Glomerular visceral epithelial cell (primary cell): ENCODE measurements around the gene PKMYT1.
"Not testable (repeated sequence)": the region's sequence is repeated elsewhere in the genome, so short reads cannot be mapped to it uniquely, and the experiment has no call there.

Source experiments
- DNase-seq: peaks from one replicate; pipeline ENCODE4 v3.0.0-alpha.2; 2016; ENCODE audit errors: extremely low spot score

The PKMYT1 gene

DNA sequence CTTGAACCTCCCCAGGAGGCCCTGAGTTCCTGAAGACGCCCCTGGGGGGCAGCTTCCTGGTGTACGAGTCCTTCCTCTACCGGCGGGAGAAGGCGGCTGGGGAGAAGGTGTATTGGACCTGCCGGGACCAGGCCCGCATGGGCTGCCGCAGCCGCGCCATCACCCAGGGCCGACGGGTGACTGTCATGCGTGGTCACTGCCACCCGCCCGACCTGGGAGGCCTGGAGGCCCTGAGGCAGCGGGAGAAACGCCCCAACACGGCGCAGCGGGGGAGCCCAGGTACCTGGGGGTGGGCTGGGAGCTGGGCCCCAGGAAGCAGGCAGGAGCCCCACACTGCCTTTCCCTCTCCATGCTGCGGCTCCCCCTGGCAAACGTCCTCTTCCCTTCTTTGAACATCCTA is 46.5 kb downstream of the PKMYT1 start:
- no peak for DNase-seq

DNA sequence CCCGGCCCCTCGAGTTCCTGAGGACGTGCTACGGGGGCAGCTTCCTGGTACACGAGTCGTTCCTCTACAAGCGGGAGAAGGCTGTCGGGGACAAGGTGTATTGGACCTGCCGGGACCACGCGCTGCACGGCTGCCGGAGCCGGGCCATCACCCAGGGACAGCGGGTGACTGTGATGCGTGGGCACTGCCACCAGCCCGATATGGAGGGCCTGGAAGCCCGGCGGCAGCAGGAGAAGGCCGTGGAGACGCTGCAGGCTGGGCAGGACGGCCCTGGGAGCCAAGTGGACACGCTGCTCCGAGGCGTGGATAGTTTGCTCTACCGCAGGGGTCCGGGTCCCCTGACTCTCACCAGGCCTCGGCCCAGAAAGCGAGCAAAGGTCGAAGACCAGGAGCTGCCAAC is 47.1 kb downstream of the PKMYT1 start:
- no peak for DNase-seq

- DNase-seq: not testable (repeated sequence)
These were observed 48.9 kb downstream of the PKMYT1 start for GRCh38 chr16:2931231-2931914.

DNA sequence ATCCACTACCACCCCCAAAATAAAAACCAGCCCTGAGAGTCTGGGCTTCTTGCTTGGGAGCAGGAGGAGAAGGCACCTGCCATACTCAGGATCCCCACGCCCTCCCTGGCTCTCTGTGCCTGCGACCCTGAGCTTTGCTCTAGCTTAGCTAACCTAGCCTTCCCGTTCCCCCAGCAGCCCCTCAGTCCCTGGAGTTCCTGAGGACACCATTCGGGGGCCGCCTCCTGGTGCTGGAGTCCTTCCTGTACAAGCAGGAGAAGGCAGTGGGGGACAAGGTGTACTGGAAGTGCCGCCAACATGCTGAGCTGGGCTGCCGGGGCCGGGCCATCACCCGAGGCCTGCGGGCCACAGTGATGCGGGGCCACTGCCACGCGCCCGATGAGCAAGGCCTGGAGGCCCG is 50.0 kb downstream of the PKMYT1 start:
- DNase-seq: no peak

DNA sequence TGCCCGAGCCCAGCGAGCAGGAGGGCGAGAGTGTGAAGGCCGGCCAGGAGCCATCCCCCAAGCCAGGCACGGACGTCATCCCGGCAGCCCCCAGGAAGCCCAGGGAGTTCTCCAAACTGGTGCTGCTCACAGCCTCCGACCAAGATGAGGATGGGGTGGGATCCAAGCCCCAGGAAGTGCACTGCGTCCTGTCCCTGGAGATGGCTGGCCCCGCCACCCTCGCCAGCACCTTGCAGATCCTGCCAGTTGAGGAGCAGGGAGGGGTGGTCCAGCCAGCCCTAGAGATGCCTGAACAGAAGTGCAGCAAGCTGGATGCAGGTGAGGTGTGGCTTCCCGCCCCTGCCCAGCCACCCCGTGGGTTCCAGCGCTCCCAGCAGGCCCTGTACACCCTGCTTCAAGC is 50.6 kb downstream of the PKMYT1 start:
- no peak for DNase-seq

DNA sequence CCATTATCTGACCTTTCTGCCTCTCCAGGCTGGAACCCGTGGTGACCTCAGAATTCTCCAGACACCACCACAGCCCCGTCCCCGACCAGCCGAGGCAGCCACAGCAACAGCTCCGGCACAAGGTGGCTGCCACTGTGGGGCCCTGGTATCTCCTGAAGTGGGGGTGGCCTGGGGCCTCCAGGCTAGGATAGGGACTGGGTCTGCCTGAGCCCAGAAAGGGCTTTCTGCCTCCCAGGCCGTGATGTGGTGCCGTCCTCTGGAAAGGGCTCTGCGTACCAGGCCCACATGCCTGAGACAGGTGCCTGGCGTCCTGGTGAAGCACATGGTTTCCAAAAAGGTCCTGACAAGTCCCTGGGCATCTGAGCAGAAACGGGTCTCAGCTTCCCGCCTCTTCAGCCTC is 51.5 kb downstream of the PKMYT1 start:
- no peak for DNase-seq

DNA sequence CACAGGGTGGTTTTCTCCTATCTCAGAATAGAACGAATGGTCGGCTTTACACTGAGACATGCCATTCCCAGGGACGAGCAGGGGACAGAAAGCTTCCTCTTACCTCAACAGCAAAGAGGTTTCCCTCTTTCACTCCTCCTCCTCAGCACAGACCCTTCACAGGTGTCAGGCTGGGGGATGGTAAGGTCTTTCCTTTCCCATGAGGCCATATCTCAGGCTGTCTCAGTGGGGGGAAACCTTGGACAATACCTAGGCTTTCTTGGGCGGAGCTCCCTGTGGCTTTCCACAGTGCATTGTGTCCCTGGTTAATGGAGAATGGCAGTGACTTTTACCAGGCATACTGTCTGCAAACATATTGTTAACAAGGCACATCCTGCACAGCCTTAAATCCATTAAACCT is 52.1 kb downstream of the PKMYT1 start:
- DNase-seq: not testable (repeated sequence)

DNA sequence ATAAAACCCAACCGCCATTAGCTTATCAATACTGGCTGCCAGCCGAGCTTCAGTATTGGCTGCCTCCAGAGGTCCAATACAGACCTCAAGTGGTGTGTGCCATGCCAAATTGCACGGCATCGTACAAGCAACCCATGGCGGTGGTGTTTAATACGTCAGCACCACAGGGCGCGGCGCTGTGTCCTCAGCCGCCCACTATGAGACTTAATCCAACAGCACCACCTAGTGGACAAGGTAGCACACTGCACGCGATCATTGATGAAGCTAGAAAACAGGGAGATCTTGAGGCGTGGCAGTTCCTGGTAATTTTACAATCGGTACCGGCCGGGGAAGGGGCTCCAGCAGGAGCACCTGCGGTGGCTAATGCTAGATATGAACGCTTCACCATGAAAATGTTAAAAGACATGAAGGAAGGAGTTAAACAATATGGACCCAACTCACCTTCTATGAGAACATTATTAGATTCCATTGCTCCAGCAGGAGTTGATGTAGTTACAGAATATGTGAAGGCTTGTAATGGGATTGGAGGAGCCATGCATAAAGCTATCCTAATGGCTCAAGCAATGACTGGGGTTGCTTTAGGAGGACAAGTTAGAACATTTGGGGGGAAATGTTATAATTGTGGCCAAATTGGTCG is 53.1 kb downstream of the PKMYT1 start:
- peak; percentile 67 for DNase-seq

GRCh38 chr16:2926650-2926999 is 53.6 kb downstream of the PKMYT1 start:
- DNase-seq: no peak

DNA sequence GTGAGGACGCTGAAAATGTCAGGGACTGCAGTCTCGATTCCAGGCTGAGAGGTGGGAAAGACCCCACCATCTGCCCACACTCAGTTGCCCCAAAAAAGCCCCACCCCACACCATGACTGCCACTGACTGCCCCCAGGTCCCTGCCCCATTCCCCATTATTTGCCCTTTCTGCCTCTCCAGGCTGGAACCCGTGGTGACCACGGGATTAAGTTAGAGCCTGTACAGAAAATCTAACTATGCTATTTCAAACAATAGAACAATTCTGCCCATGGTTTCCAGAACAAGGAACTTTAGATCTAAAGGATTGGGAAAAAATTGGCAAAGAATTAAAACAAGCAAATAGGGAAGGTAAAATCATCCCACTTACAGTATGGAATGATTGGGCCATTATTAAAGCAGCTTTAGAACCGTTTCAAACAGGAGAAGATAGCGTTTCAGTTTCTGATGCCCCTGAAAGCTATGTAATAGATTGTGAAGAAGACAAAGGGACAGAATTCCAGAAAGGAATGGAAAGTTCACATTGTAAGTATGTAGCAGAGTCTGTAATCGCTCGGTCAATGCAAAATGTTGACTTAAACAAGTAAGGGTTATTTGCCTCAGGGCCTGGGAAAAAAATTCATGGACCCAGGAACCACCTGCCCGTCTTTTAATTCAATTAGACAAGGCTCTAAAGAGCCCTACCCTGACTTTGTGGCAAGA is 54.1 kb downstream of the PKMYT1 start:
- no peak for DNase-seq

- no peak for DNase-seq
These were observed 55.1 kb downstream of the PKMYT1 start for GRCh38 chr16:2924901-2925755.

GRCh38 chr16:2923481-2923880 is 56.8 kb downstream of the PKMYT1 start:
- DNase-seq: no peak
